Activated CD8-positive, alpha-beta memory T cell treated with anti-CD3 and anti-CD28 coated beads for 48 hours (primary cell): ENCODE data around the gene TBL1X.

Source experiments
- DNase-seq, 3 experiments: peaks; one replicate each; pipeline ENCODE4 v3.0.0-alpha.2; 2020; ENCODE audit warnings: low read depth in 2 of 3, low spot score in 2 of 3

TBL1X gene

GRCh38 chrX:9494771-9495170 lies 29.9 kb downstream of the TBL1X start:
- no peak for DNase-seq

GRCh38 chrX:9495496-9495895 lies 30.6 kb downstream of the TBL1X start:
- DNase-seq, result no peak

GRCh38 chrX:9498236-9498635 lies 33.4 kb downstream of the TBL1X start:
- no peak for DNase-seq

GRCh38 chrX:9500584-9500983 lies 35.7 kb downstream of the TBL1X start:
- DNase-seq, result no peak

GRCh38 chrX:9501362-9501761 lies 36.5 kb downstream of the TBL1X start:
- no peak for DNase-seq

GRCh38 chrX:9503261-9503660 lies 38.4 kb downstream of the TBL1X start:
- no peak for DNase-seq

- DNase-seq, result no peak
Observed at GRCh38 chrX:9510366-9510765, 45.5 kb downstream of the TBL1X start.

GRCh38 chrX:9510980-9511379 lies 46.1 kb downstream of the TBL1X start:
- DNase-seq, result no peak

- DNase-seq, result no peak
Observed at GRCh38 chrX:9515489-9515888, 50.6 kb downstream of the TBL1X start.

GRCh38 chrX:9515973-9516538 lies 51.2 kb downstream of the TBL1X start:
- DNase-seq, result no peak

- DNase-seq, result no peak
Observed at GRCh38 chrX:9516635-9517034, 51.8 kb downstream of the TBL1X start.

GRCh38 chrX:9518051-9518450 lies 53.2 kb downstream of the TBL1X start:
- DNase-seq, result no peak

GRCh38 chrX:9518889-9519288 lies 54.0 kb downstream of the TBL1X start:
- no peak for DNase-seq

GRCh38 chrX:9519546-9520216 lies 54.8 kb downstream of the TBL1X start:
- DNase-seq, result no peak

- DNase-seq, result no peak
Observed at GRCh38 chrX:9520217-9520590, 55.3 kb downstream of the TBL1X start.

- no peak for DNase-seq
Observed at GRCh38 chrX:9522378-9523155, 57.7 kb downstream of the TBL1X start.

GRCh38 chrX:9525511-9526248 lies 60.8 kb downstream of the TBL1X start:
- DNase-seq, result no peak

GRCh38 chrX:9526965-9527364 lies 62.1 kb downstream of the TBL1X start:
- no peak for DNase-seq

GRCh38 chrX:9528498-9528897 lies 63.6 kb downstream of the TBL1X start:
- DNase-seq, result no peak

GRCh38 chrX:9529223-9529622 lies 64.4 kb downstream of the TBL1X start:
- DNase-seq, result no peak

GRCh38 chrX:9530848-9531274 lies 66.0 kb downstream of the TBL1X start:
- DNase-seq, result peak in 1 of 3 experiments; percentile 3

GRCh38 chrX:9532349-9532748 lies 67.5 kb downstream of the TBL1X start:
- no peak for DNase-seq
